ENCODE measurements around the gene MEI1.

GRCh38 chr22:41828516-41828915 is 129.2 kb downstream of the MEI1 start:
- TF ChIP-seq CTCF (IDR thresholded peaks at IDR 0.05) (no peak), POLR2A (IDR thresholded peaks at IDR 0.05) (no peak)
